Activated T-cell treated with anti-CD3 and anti-CD28 coated beads for 24 hours (primary cell): ENCODE measurements around the gene SERTAD3.
"Not testable (repeated sequence)": the region's sequence is repeated elsewhere in the genome, so short reads cannot be mapped to it uniquely, and the experiment has no call there.

Experiments used
- DNase-seq: peaks from one replicate; pipeline ENCODE4 v3.0.0-alpha.2; 2020; ENCODE audit warnings: low read depth

The SERTAD3 gene

GRCh38 chr19:40457953-40458596, 13.9 kb upstream of the SERTAD3 start:
- DNase-seq: no peak

GRCh38 chr19:40457048-40457447, 12.9 kb upstream of the SERTAD3 start:
- DNase-seq: no peak

GRCh38 chr19:40453943-40454342, 9.8 kb upstream of the SERTAD3 start:
- not testable (repeated sequence) for DNase-seq

GRCh38 chr19:40453151-40453735, 9.1 kb upstream of the SERTAD3 start:
- no peak for DNase-seq

- DNase-seq: no peak
Measured at GRCh38 chr19:40452016-40452415, 7.9 kb upstream of the SERTAD3 start.

- no peak for DNase-seq
Measured at GRCh38 chr19:40450664-40451063, 6.5 kb upstream of the SERTAD3 start.

GRCh38 chr19:40449506-40449905, 5.4 kb upstream of the SERTAD3 start:
- no peak for DNase-seq

GRCh38 chr19:40446263-40446784, 2.2 kb upstream of the SERTAD3 start:
- DNase-seq: no peak

- no peak for DNase-seq
Measured at GRCh38 chr19:40445780-40446262, 1.7 kb upstream of the SERTAD3 start.

- no peak for DNase-seq
Measured at GRCh38 chr19:40444825-40445312, 734 bp upstream of the SERTAD3 start.

GRCh38 chr19:40443131-40443999, 770 bp downstream of the SERTAD3 start:
- DNase-seq: peak; percentile 98

- no peak for DNase-seq
Measured at GRCh38 chr19:40442328-40443130, 1.6 kb downstream of the SERTAD3 start.

GRCh38 chr19:40441719-40442253, 2.3 kb downstream of the SERTAD3 start:
- DNase-seq: no peak

GRCh38 chr19:40438284-40438683, 5.9 kb downstream of the SERTAD3 start:
- DNase-seq: no peak

- no peak for DNase-seq
Measured at GRCh38 chr19:40433391-40434216, 10.5 kb downstream of the SERTAD3 start.

- not testable (repeated sequence) for DNase-seq
Measured at GRCh38 chr19:40432760-40433159, 11.4 kb downstream of the SERTAD3 start.

GRCh38 chr19:40431698-40432097, 12.4 kb downstream of the SERTAD3 start:
- DNase-seq: no peak

- DNase-seq: not testable (repeated sequence)
Measured at GRCh38 chr19:40430242-40430641, 13.9 kb downstream of the SERTAD3 start.

GRCh38 chr19:40428197-40428596, 15.9 kb downstream of the SERTAD3 start:
- DNase-seq: not testable (repeated sequence)
